ENCODE data around the gene ANKRD35.

Gene ANKRD35

GRCh38 chr1:145895471-145895870 lies 9.8 kb upstream of the ANKRD35 start:
- DNase-seq (ENCODE audit: low spot score) = no peak

GRCh38 chr1:145893306-145894055 lies 7.8 kb upstream of the ANKRD35 start:
- no peak for DNase-seq (ENCODE audit: low spot score)

- DNase-seq (ENCODE audit: low spot score) = no peak
These were observed 6.9 kb upstream of the ANKRD35 start for GRCh38 chr1:145892486-145893087.

- DNase-seq (ENCODE audit: low spot score) = peak; percentile 74
These were observed 6.2 kb upstream of the ANKRD35 start for GRCh38 chr1:145891587-145892485.

- no peak for DNase-seq (ENCODE audit: low spot score)
These were observed 5.5 kb upstream of the ANKRD35 start for GRCh38 chr1:145891143-145891542.

- DNase-seq (ENCODE audit: low spot score) = no peak
These were observed 4.1 kb upstream of the ANKRD35 start for GRCh38 chr1:145889722-145890121.

- DNase-seq (ENCODE audit: low spot score) = no peak
These were observed 2.0 kb upstream of the ANKRD35 start for GRCh38 chr1:145887631-145888030.

GRCh38 chr1:145886816-145887215 lies 1.1 kb upstream of the ANKRD35 start:
- no peak for DNase-seq (ENCODE audit: low spot score)

- no peak for DNase-seq (ENCODE audit: low spot score)
These were observed 724 bp upstream of the ANKRD35 start for GRCh38 chr1:145886390-145886789.

- DNase-seq (ENCODE audit: low spot score) = no peak
These were observed 991 bp downstream of the ANKRD35 start for GRCh38 chr1:145884675-145885074.

- no peak for DNase-seq (ENCODE audit: low spot score)
These were observed 5.9 kb downstream of the ANKRD35 start for GRCh38 chr1:145879775-145880174.

- no peak for DNase-seq (ENCODE audit: low spot score)
These were observed 6.9 kb downstream of the ANKRD35 start for GRCh38 chr1:145878724-145879123.

- DNase-seq (ENCODE audit: low spot score) = no peak
These were observed 7.7 kb downstream of the ANKRD35 start for GRCh38 chr1:145877923-145878486.

- no peak for DNase-seq (ENCODE audit: low spot score)
These were observed 11.0 kb downstream of the ANKRD35 start for GRCh38 chr1:145874646-145875045.

- DNase-seq (ENCODE audit: low spot score) = no peak
These were observed 13.4 kb downstream of the ANKRD35 start for GRCh38 chr1:145871994-145872924.

- no peak for DNase-seq (ENCODE audit: low spot score)
These were observed 17.4 kb downstream of the ANKRD35 start for GRCh38 chr1:145868232-145868631.

GRCh38 chr1:145863282-145864018 lies 22.2 kb downstream of the ANKRD35 start:
- DNase-seq (ENCODE audit: low spot score) = no peak

- DNase-seq (ENCODE audit: low spot score) = peak; percentile 88
These were observed 26.1 kb downstream of the ANKRD35 start for GRCh38 chr1:145859491-145860023.

GRCh38 chr1:145858901-145859490 lies 26.7 kb downstream of the ANKRD35 start, which contains the start of gene PIAS3:
PIAS3 (minus strand) TSS chr1:145859081; CDS start chr1:145858990, 91 bp downstream.
- DNase-seq (ENCODE audit: low spot score) = peak; percentile 98
